Activated naive CD8-positive, alpha-beta T cell treated with anti-CD3 and anti-CD28 coated beads for 36 hours (primary cell): Measurements from ENCODE around the gene PGA4. TPM values are rescaled to one million over a fixed set of nuclear protein-coding genes. Genes with fewer than 3 reads are reported as not detected.

Experiments
- DNase-seq: peaks from one replicate; pipeline ENCODE4 v3.0.0; 2021
- H3K27ac Mint-ChIP-seq: one replicate; pipeline ENCODE4 v1.8.0; 2022; ENCODE audit warnings: mild to moderate bottlenecking, moderate library complexity, mixed read lengths
- H3K27me3 Mint-ChIP-seq: one replicate; pipeline ENCODE4 v1.8.0; 2022; ENCODE audit warnings: mild to moderate bottlenecking, mixed read lengths
- H3K36me3 Mint-ChIP-seq: one replicate; pipeline ENCODE4 v1.8.0; 2021; ENCODE audit warnings: mild to moderate bottlenecking, mixed read lengths
- H3K4me1 Mint-ChIP-seq: one replicate; pipeline ENCODE4 v1.8.0; 2021; ENCODE audit warnings: mixed read lengths
- H3K4me3 Mint-ChIP-seq: one replicate; pipeline ENCODE4 v1.8.0; 2022; ENCODE audit warnings: mild to moderate bottlenecking, moderate library complexity, mixed read lengths
- H3K9me3 Mint-ChIP-seq: one replicate; pipeline ENCODE4 v1.8.0; 2022; ENCODE audit warnings: mixed read lengths
- total RNA-seq, 2 experiments: library from RNA; stranded (reverse); gene quantifications; one replicate each; pipeline ENCODE4 v1.2.3, GENCODE V29; 2021

Gene PGA4
- total RNA-seq, 2 experiments from 2014 or later, result not detected

DNA sequence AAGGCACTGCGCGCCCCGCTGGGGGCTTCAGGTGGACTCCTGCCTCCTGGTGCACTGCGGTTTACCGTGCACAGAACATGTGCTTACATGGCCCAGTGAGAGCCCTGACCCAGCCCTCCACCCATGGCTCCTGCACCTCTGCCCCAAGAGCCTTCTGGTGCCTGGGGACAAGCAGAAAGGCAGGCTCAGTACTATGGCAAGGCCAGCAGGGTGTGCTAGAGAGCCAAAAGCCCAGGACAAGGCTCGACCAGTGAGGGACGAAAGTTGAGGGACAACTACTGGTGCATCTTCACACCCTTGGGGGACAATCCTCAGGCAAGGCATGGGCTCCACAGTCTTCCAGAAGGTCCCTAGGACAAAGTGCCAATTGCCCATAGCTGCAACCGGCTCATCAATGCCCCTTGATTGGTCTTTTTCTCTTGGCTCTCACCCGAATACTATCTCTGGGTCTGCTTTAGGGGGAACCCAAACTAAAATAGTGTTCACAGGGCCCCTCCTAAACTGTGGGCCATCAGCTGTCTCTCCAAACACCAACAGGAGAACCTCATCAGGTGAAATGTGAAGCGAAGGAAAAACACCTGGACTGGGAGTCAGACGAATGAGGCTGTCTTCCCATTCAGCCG lies 32.4 kb downstream of the PGA4 start:
- DNase-seq, result peak; percentile 68
- no peaks in the 10 kb centered on the region for H3K9me3 Mint-ChIP-seq
- H3K27me3 Mint-ChIP-seq, result no peaks in the 10 kb centered on the region
- no peak overlapping the region for H3K4me3 Mint-ChIP-seq
- H3K4me1 Mint-ChIP-seq, result peaks cover 3% of the 10 kb centered on the region
- no peak overlapping the region for H3K27ac Mint-ChIP-seq
- peaks cover 4% of the 10 kb centered on the region for H3K36me3 Mint-ChIP-seq

DNA sequence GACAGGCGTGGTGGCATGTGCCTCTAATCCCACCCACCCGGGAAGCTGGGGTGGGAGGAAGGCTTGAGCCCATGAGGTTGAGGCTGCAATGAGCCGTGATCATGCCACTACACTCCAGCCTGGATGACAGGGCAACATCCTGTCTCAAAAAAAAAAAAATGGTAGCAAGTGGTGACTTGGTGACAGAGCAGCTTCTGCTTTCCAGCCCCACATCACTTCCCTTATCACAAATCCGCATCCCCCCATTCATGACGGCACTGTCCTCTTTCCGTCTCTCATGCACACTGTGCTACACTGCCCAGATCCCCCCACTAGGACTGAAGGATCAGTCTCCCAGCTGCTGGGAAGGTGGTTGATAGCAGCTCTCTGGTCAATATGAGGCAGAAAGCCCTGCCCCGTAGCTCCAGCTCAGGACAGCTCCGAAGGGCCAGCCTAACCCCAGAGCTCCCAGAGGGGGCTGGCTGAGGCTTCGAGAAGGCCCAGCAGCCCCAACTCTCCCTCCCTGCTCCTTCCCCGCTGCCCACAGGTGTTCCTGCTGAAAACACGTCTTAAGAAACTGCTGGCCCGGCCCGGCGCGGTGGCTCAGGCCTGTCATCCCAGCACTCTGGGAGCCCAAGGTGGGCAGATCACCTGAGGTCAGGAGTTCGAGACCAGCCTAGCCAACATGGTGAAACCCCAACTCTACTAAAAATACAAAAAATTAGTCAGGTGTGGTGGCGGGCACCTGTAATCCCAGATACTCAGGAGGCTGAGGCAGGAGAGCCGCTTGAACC lies 34.7 kb downstream of the PGA4 start:
- Mint-ChIP-seq H3K4me3 (no peak overlapping the region), H3K36me3 (peaks cover 11% of the 10 kb centered on the region), H3K27ac (no peak overlapping the region), H3K27me3 (no peaks in the 10 kb centered on the region), H3K4me1 (peaks cover 3% of the 10 kb centered on the region), H3K9me3 (no peaks in the 10 kb centered on the region)
- no peak for DNase-seq

DNA sequence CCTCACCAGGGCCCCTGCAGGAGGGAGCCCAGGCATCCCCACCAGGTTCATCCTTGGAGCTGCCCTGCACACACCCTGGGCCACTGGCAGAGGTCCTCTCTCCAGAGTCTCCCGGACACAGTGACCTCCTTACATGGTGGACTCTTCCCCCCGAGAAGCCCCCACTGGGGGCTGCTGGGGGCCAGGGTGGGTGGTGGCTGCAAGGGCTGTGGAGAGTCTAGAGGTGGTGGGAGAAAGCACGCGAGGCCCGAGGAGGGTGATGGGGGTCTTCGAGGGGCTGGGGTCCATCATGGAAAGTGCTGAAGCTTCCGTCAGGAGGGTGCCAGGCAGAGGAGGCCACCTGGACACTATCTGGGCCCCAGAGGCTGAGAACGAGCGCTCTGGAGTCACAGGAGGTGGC lies 36.4 kb downstream of the PGA4 start:
- Mint-ChIP-seq H3K36me3 (peaks cover 11% of the 10 kb centered on the region), H3K27ac (no peak overlapping the region), H3K4me1 (no peaks in the 10 kb centered on the region), H3K4me3 (no peak overlapping the region), H3K27me3 (no peaks in the 10 kb centered on the region), H3K9me3 (no peaks in the 10 kb centered on the region)
- DNase-seq, result no peak

DNA sequence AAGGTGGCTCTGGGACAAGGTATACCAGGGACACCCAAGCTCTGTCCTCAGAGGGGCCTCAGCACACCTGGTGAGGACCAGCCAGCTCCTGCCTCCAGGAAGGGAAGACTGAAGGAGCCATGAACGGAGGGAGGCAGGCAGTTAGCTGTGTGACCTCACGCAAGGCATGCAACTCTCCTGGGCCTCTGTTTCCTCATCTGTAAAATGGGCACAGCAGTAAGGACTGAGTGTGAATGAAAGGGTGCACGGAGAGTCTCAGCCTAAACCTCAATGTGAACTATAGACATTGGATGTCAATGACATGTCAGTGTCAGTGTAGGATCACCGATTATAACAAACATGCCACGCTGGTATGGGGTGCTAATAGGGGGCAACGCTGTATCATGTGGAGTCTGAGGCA lies 37.2 kb downstream of the PGA4 start:
- no peak for DNase-seq
- Mint-ChIP-seq H3K27me3 (no peaks in the 10 kb centered on the region), H3K36me3 (peaks cover 11% of the 10 kb centered on the region), H3K27ac (no peak overlapping the region), H3K9me3 (no peaks in the 10 kb centered on the region), H3K4me1 (no peaks in the 10 kb centered on the region), H3K4me3 (no peak overlapping the region)

DNA sequence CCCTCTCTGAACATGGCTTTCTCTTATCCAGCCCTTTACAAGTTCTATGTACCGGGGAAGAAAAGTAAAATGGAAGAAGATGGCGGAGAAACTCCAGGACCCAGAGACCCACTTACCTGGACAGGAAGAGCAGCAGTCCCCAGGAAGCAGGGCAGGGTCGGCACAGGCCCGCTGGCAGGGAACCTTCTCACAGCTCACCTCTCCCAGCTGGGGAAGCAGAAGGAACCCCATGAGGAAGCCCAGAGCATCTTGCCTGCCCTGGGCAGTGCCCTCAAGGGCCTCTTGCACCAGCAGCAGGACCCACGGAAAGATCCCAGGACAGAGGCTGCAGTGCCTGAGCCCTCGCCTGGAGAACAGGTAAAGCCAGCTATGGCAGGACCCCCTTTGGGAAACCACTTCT lies 42.2 kb downstream of the PGA4 start:
- Mint-ChIP-seq H3K36me3 (peaks cover 9% of the 10 kb centered on the region), H3K4me3 (no peak overlapping the region), H3K27me3 (no peaks in the 10 kb centered on the region), H3K4me1 (no peaks in the 10 kb centered on the region), H3K27ac (no peak overlapping the region), H3K9me3 (no peaks in the 10 kb centered on the region)
- DNase-seq, result no peak

DNA sequence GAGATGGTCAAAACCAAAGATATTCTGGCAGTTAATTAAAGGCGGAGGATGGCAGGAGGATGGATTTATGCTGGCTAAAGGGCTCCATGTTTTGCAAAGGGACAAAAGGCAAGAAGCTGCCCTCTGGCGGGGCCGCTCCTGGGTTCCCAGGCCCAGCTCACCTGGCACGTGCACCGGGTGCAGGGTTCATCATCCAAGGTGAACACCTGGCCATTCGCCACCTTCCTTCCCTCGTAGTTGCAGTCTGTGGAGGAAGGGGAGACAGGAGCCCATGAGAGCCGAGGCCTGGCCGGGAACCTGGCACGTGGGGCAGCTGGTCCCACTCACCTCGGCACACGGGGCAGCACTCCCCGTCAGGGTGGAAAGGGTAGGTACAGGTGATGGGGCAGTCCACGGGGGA lies 42.6 kb downstream of the PGA4 start:
- Mint-ChIP-seq H3K36me3 (peaks cover 5% of the 10 kb centered on the region), H3K9me3 (no peaks in the 10 kb centered on the region), H3K4me1 (no peaks in the 10 kb centered on the region), H3K27ac (no peak overlapping the region), H3K27me3 (no peaks in the 10 kb centered on the region), H3K4me3 (no peak overlapping the region)
- no peak for DNase-seq

DNA sequence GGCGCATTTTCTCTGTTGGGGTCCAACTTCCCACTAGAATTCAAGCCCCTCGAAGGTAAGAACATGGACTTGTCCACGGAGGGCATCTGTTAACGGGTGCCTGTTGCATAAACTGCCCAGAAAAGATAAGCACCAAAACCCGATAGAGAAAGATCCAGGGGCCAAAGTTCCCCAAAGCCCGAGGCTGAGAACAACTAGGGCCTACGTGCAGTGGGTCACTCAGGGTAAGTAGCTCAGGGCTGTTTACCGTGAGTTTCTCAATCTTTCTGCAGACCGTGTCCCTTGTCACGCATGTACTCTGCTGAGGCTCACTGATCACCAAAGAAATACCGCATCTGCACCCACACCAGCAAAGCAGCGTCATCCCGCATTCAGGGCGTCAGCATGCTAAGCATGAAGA lies 43.2 kb downstream of the PGA4 start:
- H3K4me1 Mint-ChIP-seq, result no peaks in the 10 kb centered on the region
- no peak overlapping the region for H3K4me3 Mint-ChIP-seq
- H3K27me3 Mint-ChIP-seq, result no peaks in the 10 kb centered on the region
- DNase-seq, result no peak
- no peak overlapping the region for H3K27ac Mint-ChIP-seq
- peaks cover 5% of the 10 kb centered on the region for H3K36me3 Mint-ChIP-seq
- no peaks in the 10 kb centered on the region for H3K9me3 Mint-ChIP-seq

DNA sequence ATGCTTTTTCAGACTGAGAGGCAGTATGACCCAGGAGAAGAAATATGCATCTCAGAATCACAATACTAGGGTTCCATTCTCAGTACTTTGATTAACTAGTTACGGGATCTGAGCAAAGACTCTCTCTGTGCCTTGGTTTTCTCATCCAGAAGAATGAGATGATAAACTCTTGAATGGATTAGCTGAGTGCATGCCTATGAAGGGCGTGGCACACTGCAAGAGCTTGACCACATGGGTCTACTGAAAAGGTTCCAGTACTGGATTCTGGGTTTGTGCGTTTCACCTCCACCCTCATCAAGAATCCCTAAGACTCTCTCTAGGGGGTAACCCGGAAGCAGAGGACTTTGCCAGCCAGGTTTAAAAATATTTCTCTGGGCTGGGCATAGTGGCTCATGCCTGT lies 44.5 kb downstream of the PGA4 start:
- no peak for DNase-seq
- H3K36me3 Mint-ChIP-seq, result peaks cover 2% of the 10 kb centered on the region
- no peak overlapping the region for H3K27ac Mint-ChIP-seq
- no peak overlapping the region for H3K4me3 Mint-ChIP-seq
- no peaks in the 10 kb centered on the region for H3K9me3 Mint-ChIP-seq
- no peaks in the 10 kb centered on the region for H3K4me1 Mint-ChIP-seq
- no peaks in the 10 kb centered on the region for H3K27me3 Mint-ChIP-seq

DNA sequence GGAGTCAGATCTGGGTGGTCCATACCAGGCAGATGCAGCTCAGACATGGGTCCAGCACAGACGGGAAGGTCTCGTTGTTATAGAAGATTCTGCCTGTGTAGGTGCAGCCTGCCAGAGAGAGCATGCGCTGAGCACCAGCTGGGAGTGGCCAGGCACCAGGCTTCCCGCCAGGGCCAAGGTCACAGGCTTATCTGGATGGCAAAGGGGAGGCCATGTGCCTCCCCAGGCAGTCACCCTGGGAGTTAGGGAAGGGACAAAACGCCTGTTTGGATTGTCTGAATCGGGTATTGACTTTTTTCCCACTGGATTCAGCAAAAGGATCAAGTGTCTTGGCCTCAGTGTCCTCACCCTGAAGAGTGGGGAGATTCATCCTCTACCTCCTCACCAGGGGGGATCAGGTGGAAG lies 45.3 kb downstream of the PGA4 start:
- Mint-ChIP-seq H3K4me3 (no peak overlapping the region), H3K27ac (no peak overlapping the region), H3K27me3 (no peaks in the 10 kb centered on the region), H3K4me1 (no peaks in the 10 kb centered on the region), H3K9me3 (no peaks in the 10 kb centered on the region), H3K36me3 (peaks cover 2% of the 10 kb centered on the region)
- no peak for DNase-seq

DNA sequence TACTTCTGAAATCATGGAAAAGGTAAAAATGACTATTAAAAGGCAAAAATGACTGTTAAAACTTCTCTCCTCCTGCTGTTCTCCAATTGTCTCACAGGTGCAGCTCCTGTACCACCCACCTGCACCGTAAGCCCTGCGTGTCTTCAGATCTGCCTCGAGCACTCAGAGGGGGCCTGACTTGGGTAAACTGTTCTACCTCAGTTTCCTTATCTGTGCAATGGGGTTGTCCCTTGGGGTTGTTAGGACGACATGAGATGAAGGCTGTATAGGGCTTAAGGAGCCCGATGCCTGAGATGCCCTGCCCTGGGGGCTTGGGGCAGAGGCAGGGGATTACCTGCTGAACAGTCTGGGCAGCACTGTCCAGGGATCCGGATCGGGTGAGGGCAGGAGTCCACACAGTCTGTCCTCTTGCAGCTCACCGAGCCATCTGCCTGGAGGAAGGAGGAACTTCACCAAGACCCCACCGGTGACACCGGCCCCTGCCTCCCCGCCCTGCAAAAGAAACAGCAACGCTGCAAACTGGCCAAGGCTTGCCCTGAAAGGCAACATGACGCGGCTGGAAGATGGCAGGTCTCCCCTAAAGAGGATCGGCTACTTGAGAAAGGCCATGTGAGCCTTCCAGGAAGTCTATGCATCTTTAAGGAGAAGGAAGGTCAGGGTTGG lies 46.6 kb downstream of the PGA4 start:
- Mint-ChIP-seq H3K4me1 (no peaks in the 10 kb centered on the region), H3K27ac (no peak overlapping the region), H3K9me3 (no peaks in the 10 kb centered on the region), H3K36me3 (peaks cover 2% of the 10 kb centered on the region), H3K27me3 (no peaks in the 10 kb centered on the region), H3K4me3 (no peak overlapping the region)
- no peak for DNase-seq

DNA sequence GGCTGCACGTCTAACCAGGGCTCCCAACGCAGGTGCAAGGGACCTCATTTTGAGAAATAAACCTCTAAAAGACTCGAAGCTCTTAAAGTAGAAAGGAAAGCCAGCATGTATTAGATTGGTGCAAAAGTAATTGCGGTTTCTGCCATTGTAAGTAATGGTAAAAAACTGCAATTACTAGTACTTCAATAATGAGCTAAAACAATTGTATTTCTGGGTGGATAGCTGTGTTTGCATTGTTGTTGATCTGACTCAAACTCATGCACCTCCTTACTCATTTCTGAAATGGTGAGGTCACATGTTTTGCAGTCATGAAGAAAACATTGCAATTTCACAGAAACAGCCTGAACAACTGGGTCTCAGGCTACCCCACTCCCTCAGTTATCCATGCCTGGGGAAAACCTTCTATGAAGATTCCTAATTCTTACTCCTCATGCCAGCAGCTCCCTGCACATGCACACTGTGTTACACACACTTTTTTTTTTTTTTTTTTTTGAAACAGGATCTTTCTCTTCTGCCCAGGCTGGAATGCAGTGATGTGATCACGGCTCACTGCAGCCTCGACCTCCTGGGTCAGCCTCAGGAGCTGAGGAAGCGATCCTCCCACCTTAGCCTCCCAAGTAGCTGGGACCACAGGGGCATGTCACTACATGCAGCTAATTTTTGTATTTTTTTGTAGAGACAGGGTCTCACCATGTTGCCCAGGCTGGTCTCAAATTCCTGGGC lies 48.4 kb downstream of the PGA4 start:
- H3K4me1 Mint-ChIP-seq, result no peaks in the 10 kb centered on the region
- peaks cover under 1% of the 10 kb centered on the region for H3K36me3 Mint-ChIP-seq
- H3K9me3 Mint-ChIP-seq, result no peaks in the 10 kb centered on the region
- no peaks in the 10 kb centered on the region for H3K27me3 Mint-ChIP-seq
- H3K27ac Mint-ChIP-seq, result no peak overlapping the region
- no peak overlapping the region for H3K4me3 Mint-ChIP-seq
- DNase-seq, result no peak

DNA sequence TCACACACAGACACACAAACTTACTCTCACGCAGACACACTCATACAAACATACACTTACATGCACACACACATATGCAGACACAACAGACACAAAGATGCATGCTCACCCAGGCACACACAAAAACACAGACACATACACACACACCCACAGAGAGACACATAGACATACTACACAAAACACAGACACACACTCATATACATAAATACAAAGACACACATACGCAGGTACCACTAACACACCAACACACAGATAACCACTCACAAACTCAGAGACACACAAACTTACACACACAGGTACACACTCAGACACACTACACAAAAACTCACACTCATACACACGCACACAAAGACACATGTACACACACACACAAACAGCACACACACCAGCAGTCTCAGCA lies 50.6 kb downstream of the PGA4 start:
- Mint-ChIP-seq H3K4me3 (no peak overlapping the region), H3K27me3 (no peaks in the 10 kb centered on the region), H3K36me3 (no peaks in the 10 kb centered on the region), H3K4me1 (no peaks in the 10 kb centered on the region), H3K27ac (no peak overlapping the region), H3K9me3 (no peaks in the 10 kb centered on the region)
- DNase-seq, result no peak

DNA sequence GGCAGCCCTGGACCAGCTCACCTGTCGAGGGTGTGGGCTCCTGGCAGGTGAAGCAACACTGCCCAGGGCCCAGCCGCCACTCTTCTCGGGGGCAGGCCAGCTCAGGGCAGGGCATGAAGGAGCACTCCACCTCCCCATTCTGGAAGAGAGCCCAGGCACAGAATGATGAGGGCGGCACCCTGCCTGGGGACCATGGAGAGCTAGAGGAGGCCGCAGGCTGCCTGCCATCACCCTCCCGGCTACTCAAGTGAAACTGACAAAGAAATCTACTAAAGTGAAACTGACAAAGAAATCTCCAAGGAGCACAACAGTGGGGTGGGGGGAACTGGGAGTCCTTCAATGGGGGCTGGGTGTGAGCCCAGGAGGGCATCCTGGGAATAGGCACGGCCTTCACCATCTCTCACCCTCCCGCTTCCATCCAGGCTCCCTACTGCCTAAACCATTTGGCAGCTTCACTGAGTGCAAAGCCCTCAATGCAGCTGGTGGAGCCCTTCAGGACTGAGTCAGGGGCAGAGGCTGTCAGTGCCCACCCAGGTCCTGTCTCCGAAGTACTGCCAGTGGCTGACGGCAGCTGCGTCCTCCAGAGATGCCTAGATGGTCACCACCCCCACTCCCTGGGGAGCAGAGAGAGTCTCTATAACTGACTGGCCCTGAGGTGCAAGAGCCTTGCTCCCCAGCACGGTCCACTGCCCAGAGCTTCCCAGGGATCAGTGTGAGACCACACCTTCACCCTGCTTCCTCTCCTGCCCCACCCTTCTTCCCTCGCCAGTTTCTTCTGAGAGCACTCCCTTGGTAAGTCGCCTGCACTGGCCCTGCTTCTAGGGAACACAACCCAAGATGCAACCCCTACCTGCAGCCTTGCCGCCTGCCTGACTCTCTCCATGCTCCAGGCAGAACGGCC lies 51.3 kb downstream of the PGA4 start:
- no peaks in the 10 kb centered on the region for H3K9me3 Mint-ChIP-seq
- peaks cover 3% of the 10 kb centered on the region for H3K36me3 Mint-ChIP-seq
- no peak for DNase-seq
- H3K4me1 Mint-ChIP-seq, result no peaks in the 10 kb centered on the region
- H3K27me3 Mint-ChIP-seq, result no peaks in the 10 kb centered on the region
- no peak overlapping the region for H3K4me3 Mint-ChIP-seq
- no peak overlapping the region for H3K27ac Mint-ChIP-seq

DNA sequence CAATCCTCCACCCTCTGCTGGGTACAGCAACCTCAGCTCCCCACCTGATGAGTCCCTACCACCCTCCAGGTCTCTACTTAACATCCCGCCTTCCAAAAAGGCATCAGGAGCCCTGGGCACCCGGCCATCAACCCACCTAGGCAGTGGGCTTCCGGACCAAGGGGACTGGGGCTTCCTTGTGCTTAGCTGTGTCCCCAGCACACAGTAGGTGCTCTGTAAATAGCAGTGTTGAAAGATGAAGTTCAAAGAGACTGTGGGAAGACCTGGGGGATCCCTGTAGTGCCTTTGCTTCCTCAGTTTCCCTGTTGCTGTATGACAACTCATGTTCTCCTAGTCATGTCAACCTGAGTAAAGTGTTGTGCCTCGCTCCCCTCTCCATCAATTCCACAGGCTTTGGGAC lies 51.9 kb downstream of the PGA4 start:
- Mint-ChIP-seq H3K36me3 (peaks cover 5% of the 10 kb centered on the region), H3K27ac (no peak overlapping the region), H3K9me3 (no peaks in the 10 kb centered on the region), H3K4me3 (no peak overlapping the region), H3K4me1 (no peaks in the 10 kb centered on the region), H3K27me3 (no peaks in the 10 kb centered on the region)
- DNase-seq, result no peak
